Liver (tissue), 2 donors: ENCODE results near the gene MTCH1.

Source experiments
- TF ChIP-seq, protein P1 (sequence below): fragments of 150-350 bp; IDR thresholded peaks from 2 replicates; pipeline ENCODE4 v1.5.1; 2017; ENCODE audit warnings: improper control_type of control experiment, low read depth, low read length; ENCODE audit not compliant: missing input control
- TF ChIP-seq, protein P2 (sequence below): IDR thresholded peaks from 2 replicates; pipeline ENCODE4 v1.6.1; 2016; ENCODE audit warnings: antibody characterized with exemption
- donor health status: healthy.

DNA sequence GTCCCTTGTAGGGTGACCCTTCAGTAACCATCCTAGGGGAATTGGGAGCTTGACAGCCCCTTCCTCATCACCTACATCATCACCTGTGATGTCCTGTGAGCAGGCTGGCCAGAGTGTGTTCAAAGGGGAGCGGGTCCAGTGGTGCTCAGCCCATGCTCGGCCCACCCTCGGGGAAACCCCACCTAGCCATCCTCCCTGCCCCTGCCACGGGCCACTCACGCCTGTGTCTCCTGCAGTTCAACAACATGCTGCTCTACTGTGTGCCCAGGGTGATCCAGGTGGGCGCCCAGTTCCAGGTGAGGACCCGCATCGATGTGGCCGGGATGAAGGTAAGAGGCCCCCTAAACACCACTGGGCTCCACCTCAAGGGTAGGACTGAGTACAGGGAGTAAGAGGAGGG is 29.5 kb upstream of the MTCH1 start:
- TF ChIP-seq, protein P1, sequence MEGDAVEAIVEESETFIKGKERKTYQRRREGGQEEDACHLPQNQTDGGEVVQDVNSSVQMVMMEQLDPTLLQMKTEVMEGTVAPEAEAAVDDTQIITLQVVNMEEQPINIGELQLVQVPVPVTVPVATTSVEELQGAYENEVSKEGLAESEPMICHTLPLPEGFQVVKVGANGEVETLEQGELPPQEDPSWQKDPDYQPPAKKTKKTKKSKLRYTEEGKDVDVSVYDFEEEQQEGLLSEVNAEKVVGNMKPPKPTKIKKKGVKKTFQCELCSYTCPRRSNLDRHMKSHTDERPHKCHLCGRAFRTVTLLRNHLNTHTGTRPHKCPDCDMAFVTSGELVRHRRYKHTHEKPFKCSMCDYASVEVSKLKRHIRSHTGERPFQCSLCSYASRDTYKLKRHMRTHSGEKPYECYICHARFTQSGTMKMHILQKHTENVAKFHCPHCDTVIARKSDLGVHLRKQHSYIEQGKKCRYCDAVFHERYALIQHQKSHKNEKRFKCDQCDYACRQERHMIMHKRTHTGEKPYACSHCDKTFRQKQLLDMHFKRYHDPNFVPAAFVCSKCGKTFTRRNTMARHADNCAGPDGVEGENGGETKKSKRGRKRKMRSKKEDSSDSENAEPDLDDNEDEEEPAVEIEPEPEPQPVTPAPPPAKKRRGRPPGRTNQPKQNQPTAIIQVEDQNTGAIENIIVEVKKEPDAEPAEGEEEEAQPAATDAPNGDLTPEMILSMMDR = no peak
- TF ChIP-seq, protein P2, sequence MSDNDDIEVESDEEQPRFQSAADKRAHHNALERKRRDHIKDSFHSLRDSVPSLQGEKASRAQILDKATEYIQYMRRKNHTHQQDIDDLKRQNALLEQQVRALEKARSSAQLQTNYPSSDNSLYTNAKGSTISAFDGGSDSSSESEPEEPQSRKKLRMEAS = no peak
